Measurements from ENCODE around the gene FMNL2.

Gene FMNL2

GRCh38 chr2:152655880-152656279 is 320.9 kb downstream of the FMNL2 start:
- intact Hi-C loops (cut with DNase I), result no loop called here
- DNase-seq, result no peak

DNA sequence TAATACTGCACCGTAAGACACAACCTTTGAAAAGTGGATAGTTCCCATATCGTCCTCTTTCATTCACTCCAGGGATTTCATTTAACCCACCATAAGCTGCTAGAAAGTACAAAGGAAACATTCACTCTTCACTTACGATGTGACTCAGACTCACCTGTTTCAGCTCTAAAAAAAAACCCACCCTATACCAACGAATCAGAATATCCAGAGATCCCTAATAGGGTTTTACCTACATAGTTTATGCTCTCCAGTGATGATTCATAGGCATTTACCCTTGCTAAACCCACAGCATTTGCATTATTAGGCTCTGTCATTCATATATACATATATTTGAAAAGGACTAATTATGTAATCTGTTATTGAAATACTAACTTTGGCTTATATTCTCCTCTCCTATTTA is 322.1 kb downstream of the FMNL2 start:
- no peak for DNase-seq
- intact Hi-C loops (cut with DNase I), result no loop called here

DNA sequence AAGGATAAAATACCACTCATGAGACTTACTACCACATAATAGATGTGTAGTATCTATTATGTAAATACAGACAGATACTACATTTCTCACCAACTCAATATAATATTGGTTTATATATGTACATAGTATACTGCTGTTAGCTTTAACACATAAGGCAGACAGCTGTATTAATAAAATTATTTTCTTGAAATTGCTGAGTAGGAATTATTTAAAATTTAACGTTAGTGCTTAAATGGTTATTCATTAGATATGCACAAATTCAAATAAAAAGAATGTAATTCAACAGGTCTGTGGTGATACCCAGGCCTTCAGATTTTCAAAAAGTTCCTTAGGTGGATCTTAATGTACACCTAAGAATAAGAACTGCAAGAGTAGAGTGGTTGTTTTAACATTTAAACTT is 323.2 kb downstream of the FMNL2 start:
- intact Hi-C loops (cut with DNase I), result no loop called here
- DNase-seq, result no peak

- intact Hi-C loops (cut with DNase I), result no loop called here
- DNase-seq, result no peak
Observed at GRCh38 chr2:152661076-152661475, 326.1 kb downstream of the FMNL2 start.

DNA sequence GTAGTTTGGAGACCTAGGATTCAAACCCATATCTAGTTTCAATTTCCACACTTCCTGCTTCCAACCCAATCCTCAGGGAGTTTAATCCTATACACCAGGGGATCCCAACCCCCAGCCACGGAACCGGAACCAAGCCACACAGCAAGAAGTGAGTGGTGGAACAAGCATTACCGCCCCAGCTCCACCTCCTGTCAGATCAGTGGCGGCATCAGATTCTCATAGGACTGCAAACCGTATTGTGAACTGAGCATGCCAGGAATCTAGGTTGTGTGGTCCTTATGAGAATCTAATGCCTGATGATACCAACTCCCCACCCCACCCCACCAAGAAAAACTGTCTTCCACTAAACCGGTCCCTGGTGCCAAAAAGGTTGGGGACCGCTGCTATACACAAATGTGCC is 329.8 kb downstream of the FMNL2 start:
- intact Hi-C loops (cut with DNase I), result no loop called here
- no peak for DNase-seq

GRCh38 chr2:152674334-152674733 is 339.4 kb downstream of the FMNL2 start:
- intact Hi-C loops (cut with DNase I), result no loop called here
- no peak for DNase-seq

GRCh38 chr2:152676461-152676860 is 341.5 kb downstream of the FMNL2 start:
- intact Hi-C loops (cut with DNase I), result no loop called here
- no peak for DNase-seq

DNA sequence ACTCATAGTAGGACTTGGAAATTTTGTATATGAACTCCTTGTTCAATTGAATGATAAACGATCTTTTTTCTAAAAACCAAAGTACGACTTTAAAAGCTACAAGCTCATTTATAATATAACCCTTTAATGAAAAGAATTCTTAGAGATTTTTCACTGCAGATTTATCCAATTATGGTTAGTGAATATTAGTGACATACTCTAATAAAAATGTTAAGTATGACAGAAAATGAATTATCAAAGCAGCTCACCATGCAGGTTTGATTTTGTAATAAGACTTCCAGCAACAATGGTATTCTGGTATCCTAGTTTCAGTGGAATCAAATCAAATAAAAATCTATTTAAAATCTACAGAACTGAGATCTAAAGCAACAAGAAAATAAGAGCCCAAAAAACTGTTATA is 343.8 kb downstream of the FMNL2 start:
- intact Hi-C loops (cut with DNase I), result no loop called here
- DNase-seq, result no peak

GRCh38 chr2:152682663-152683062 is 347.7 kb downstream of the FMNL2 start:
- intact Hi-C loops (cut with DNase I), result no loop called here
- DNase-seq, result no peak

DNA sequence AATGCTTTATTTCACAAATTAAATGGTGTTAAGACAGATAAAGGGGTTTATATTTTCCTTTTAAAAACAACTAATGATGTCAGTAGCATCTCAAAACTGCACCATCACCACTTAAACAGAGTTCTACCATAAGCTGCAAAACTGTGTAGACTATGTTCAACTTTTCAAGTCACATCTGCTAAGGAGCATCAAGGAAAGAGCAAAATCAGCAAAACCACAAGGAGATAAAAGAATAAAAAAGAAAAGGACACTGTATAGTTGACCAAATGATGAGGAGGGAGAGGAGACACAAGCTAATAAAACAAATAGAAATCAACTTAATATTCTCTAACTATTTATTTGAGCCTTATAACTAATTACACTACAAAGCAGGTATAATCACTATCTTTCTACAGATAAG is 348.4 kb downstream of the FMNL2 start:
- no peak for DNase-seq
- intact Hi-C loops (cut with DNase I), result no loop called here

GRCh38 chr2:152686321-152686720 is 351.3 kb downstream of the FMNL2 start:
- DNase-seq, result no peak
- intact Hi-C loops (cut with DNase I), result no loop called here

- intact Hi-C loops (cut with DNase I), result no loop called here
- no peak for DNase-seq
Observed at GRCh38 chr2:152693033-152693432, 358.1 kb downstream of the FMNL2 start.

GRCh38 chr2:152694161-152694661 is 359.2 kb downstream of the FMNL2 start:
- no peak for DNase-seq
- intact Hi-C loops (cut with DNase I), result no loop called here

- no peak for DNase-seq
- intact Hi-C loops (cut with DNase I), result no loop called here
Observed at GRCh38 chr2:152695763-152696162, 360.8 kb downstream of the FMNL2 start.

GRCh38 chr2:152696476-152696875 is 361.5 kb downstream of the FMNL2 start:
- no peak for DNase-seq
- intact Hi-C loops (cut with DNase I), result no loop called here

Measured in head of caudate nucleus (tissue), 42 donors.